HFF-Myc (cell line): ENCODE measurements around the gene GRK3.

Experiments used
- DNase-seq: peaks from one replicate; pipeline ENCODE4 v3.0.0-alpha.2; 2011; ENCODE audit warnings: low read depth; ENCODE audit errors: extremely low read depth
- H3K4me3 ChIP-seq: replicated peaks from 2 replicates; pipeline ENCODE4 v1.5.1; 2011; ENCODE audit warnings: low read depth, mild to moderate bottlenecking, control low read depth, low read length
- TF ChIP-seq, protein P1 (sequence below): IDR thresholded peaks from 2 replicates; pipeline ENCODE4 v1.5.1; 2012; ENCODE audit warnings: mild to moderate bottlenecking, low read depth, low read length, control low read depth; ENCODE audit errors: missing control alignments

Gene GRK3

GRCh38 chr22:25690798-25691197 is 126.3 kb downstream of the GRK3 start:
- DNase-seq, result no peak
- TF ChIP-seq, protein P1, sequence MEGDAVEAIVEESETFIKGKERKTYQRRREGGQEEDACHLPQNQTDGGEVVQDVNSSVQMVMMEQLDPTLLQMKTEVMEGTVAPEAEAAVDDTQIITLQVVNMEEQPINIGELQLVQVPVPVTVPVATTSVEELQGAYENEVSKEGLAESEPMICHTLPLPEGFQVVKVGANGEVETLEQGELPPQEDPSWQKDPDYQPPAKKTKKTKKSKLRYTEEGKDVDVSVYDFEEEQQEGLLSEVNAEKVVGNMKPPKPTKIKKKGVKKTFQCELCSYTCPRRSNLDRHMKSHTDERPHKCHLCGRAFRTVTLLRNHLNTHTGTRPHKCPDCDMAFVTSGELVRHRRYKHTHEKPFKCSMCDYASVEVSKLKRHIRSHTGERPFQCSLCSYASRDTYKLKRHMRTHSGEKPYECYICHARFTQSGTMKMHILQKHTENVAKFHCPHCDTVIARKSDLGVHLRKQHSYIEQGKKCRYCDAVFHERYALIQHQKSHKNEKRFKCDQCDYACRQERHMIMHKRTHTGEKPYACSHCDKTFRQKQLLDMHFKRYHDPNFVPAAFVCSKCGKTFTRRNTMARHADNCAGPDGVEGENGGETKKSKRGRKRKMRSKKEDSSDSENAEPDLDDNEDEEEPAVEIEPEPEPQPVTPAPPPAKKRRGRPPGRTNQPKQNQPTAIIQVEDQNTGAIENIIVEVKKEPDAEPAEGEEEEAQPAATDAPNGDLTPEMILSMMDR, result no peak

DNA sequence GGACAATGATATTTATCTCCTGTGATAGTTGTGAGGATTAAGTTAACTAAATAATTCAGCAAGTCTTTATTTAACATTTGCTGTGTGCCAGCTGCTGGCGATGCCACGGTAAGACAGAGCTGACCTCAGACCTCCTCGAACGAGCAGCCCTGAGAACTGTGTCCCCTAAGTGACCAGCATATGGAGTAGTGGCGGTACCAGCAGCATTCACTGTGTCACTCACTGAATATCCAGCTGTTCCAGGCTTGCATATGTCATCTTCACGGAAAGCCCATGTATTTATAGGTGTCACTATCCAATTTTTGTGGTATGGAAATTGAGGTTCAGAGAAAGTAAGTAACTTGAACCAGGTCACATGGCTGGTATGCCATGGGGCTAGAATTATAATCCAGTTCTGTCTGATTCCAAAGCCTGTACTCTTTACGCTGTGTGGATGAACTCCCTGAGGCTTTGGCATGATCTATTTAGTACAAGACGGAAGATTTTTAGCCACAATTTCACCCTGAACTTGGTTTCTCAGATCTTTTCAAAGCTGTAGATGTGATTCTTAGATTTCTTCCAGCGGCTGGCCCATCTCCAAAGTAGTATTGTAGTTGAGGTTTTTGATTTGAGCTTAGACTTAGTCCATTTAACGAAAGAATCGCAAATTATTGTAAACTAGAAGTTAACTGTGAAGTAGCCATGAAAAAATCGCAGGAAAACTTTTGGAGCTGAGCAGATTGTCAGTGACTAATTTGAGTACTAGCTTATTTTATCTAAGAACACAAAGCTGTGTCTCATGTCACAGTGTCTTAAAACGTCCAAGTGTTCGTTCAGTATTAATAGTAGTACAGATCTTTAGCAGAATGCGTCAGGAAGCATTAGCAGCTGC is 128.2 kb downstream of the GRK3 start:
- TF ChIP-seq, protein P1, result no peak
- H3K4me3 ChIP-seq, result no peak overlapping the region
- DNase-seq, result no peak

More at GRCh38 chr22:25690798-25691197, 126.3 kb downstream of the GRK3 start:
- no peak overlapping the region for H3K4me3 ChIP-seq

DNA sequence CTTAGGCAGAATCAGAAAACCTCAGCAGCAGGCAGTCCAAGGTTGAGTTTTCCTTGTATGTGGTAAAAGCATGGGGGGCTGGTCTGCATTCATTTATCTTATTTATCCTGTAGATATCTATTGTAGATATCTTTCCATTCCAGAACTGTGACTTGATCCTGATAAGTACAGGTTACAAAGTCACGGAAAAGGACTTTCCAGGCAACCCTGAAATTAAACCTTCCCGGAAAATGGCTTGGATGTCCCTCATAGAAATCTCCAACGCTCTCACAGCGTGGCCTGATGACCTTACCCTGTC is 128.7 kb downstream of the GRK3 start:
- TF ChIP-seq, protein P1, result no peak
- no peak overlapping the region for H3K4me3 ChIP-seq
- no peak for DNase-seq

- TF ChIP-seq, protein P1, result no peak
- H3K4me3 ChIP-seq, result no peak overlapping the region
- DNase-seq, result no peak
These were observed 129.9 kb downstream of the GRK3 start for GRCh38 chr22:25694196-25694907.

DNA sequence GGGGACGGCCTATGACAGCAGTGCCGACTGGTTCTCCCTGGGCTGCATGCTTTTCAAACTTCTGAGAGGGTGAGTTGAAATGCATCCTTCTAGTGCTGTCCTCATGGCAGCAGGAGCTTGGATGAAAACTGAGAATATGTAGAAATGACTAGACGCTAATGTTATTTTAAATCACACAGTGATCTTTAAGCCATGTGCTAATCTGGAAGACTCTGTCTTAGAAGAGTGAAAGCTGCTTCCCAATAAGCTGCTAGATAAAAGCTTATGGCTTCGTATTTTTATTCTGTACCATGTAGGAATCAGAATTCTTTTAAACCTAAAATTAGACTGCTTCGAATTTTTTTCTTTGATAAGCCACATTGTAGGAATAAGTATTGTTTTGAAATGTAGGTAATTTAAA is 130.7 kb downstream of the GRK3 start:
- no peak for DNase-seq
- TF ChIP-seq, protein P1, result no peak
- H3K4me3 ChIP-seq, result no peak overlapping the region

DNA sequence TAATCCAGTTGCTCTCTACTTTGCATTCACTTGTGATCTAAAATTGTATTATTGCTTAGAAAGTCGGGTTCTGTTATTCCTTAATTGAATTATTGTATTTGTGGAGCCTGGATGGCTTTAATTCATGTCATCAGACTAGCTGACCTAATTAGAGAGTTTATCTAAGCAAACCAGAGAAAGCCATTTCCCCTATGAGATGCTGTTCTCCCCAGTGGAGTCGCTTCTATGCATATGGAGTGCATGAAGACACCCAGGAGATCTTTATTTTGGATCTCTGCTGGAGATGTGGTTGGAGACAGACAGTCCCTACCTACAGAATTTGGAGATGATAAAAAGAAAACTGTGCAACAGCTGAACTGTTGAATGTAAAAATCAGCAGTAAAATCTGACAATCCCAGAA is 132.3 kb downstream of the GRK3 start:
- TF ChIP-seq, protein P1, result no peak
- no peak for DNase-seq
- no peak overlapping the region for H3K4me3 ChIP-seq
